GM19468 (cell line): ENCODE measurements around the gene MTA3.

ENCODE experiments used
- ATAC-seq: cut with Tn5 transposase; IDR thresholded peaks from one replicate; pipeline ENCODE4 v1.9.1; 2021; ENCODE audit warnings: mild to moderate bottlenecking, moderate library complexity, moderate number of reproducible peaks; ENCODE audit not compliant: unreplicated experiment; ENCODE audit errors: extremely low read depth

MTA3 gene

DNA sequence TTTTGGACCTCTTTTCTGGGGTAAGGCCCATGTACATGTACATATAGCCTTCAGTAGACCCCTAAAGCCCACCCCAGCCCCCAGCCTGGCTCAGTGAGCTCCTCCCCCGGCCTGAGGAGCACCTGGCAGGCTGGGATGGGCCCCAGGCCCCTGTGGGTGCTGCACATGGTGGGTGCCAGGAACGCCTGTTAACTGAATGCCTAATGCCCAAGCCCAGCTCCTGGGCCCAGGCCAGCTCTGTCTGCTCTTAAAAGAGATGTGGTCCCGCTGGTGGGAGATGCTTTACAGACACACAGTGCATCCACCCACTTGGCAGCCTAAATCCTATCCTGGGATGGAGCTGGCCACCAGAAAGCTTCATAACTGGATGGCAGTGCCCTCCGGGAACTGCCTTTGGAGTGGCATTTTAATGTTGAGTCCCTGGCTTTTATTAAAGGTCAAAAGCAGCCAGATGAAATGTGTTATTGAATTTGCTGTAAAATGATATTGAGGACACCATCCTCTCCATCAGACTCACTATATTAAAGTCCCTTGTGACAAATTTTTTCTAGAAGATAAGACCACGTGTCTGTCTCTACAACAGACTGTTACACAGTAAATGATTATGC is 203.2 kb downstream of the MTA3 start:
- ATAC-seq = no peak

DNA sequence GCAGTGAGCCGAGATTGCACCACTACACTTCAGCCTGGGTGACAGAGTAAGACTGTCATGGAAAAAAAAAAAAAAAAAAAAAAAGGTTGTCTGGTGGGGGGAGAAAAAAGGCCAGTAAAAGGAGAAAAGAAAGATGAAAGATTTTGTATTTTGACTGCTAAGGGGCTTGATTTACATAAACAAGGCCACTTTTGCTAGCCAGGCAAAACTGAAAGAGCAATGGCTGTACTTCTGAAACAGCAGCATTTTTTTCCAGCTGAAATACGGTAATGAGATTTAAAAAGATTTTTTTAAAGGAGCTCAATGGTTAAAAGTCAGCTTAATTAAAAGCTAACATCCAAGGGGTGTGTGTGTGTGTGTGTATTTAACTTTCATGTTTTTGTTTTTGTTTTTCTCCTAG is 206.8 kb downstream of the MTA3 start:
- ATAC-seq = no peak

DNA sequence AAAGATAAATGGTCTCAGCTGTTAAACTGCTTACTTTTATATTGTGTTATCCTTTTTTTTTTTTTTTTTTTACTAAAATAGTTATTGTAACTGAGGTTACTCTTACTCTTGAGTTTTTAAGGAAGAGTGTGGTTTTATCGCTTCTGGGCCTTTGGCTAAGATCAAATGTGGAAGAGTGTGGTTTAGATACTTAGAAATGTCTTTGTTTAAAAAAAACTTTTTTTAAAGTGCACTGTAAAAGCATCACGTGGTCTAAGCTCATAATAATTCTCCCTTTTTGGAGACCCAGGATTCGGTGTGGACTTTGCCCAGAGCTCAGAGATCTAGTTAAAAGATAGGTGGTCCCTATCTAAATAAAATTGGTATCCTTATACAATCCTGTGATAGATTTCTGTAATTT is 207.4 kb downstream of the MTA3 start:
- ATAC-seq = no peak

DNA sequence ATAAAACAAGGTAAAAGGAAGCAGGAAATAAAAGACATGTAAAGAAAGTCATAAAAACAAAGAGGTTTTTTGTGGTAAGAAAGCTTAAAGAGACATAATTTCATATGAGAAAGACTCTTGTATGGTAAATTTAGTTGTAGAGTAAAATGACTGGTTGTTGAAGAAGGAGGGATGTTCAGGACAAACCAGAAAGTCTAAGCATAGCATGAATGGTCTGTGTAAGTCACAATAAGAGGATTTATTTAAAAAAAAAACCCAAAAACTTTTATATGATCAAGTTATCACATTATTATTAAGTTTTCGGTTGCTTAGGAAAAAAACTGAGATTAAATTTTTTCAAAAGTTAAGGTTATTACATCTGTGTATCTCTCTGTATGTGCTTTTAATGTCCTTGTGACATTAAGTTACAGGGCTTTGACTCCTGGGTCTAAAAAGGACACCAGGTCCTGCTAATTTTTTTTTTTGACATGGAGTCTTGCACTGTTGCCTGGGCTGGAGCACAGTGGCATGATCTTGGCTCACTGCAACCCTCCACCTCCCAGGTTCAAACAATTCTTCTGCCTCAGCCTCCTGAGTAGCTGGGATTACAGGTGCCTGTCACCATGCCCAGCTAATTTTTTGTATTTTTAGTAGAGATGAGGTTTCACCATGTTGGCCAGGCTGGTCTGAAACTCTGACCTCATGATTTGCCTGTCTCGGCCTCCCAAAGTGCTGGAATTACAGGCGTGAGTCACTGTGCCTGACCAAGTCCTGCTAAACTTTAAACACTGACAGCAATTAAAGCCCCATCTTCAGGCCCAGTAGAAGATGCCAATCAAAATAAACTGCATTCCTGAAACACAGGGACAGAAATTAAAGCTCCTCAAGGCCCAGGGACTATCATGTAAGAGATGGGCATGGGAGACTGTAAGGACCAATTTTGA is 209.7 kb downstream of the MTA3 start:
- no peak for ATAC-seq

DNA sequence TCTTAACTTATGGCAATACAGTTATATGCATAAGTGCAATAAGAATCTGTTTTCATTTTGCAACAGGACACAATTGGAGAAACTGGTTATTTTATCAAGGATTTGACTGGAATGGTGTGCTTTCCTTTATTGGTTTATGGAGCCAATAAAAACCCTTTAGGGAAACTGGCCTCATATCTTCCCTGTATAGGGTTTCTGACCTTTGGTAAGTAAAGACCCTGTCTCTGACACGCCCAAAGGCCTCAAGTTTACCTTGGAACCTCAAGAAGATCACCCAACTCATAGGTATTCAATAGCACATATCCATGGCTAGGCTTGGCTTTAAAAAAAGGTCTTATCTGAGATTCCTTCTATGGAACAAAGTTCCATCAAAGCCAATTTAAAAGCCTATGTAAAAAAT is 212.7 kb downstream of the MTA3 start:
- no peak for ATAC-seq

DNA sequence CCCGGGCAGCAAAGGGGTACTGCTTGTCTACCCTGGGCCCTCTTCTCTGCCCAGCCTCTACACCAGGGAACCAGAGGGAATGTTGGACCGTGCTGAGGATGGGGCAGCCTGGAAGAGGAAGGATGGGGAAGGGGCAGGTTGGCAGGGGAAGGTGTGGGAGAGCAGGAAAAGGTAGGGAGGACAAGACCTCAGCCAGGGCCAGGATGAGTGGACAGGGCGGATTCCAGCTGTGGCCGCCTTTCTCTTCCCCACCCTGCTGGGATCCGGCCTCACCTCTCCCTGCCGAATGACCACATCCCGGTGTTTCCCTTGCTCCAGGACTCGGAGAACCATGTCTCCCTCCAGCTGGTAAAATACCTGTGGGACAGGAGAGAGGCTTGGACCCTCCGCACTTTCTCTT is 215.1 kb downstream of the MTA3 start:
- no peak for ATAC-seq

DNA sequence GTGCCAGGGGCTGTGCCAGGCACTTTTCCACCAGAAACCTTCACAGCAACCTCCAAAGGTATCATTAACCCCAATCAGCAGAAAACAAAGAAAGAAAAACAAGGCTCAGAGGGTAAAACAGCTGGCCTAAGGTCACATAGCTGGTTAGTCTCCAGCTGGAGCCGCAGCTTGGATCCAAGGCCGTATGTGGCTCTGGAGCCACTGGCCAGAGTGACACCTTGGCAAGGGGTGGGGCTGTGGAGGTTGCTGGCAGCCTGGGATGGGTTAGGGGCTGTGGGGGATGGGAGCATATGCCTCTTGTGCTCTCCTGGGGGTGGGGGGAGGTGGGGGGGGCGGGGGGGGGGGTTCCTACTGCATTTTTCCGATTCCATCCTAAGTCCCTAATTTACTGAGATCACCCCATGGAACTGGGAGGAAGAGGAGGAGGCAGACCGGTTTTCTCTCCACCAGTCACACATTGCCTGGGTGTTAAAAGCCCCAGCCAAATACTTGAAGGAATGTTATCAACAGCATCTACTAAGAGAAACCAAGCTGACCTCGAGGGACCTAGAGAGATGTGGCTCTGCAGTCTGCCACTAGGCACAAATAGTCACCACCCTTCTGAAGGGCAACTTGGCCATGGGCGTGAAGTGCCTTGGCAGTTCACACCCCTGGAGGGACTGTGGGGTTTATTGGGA is 215.9 kb downstream of the MTA3 start:
- ATAC-seq = no peak

DNA sequence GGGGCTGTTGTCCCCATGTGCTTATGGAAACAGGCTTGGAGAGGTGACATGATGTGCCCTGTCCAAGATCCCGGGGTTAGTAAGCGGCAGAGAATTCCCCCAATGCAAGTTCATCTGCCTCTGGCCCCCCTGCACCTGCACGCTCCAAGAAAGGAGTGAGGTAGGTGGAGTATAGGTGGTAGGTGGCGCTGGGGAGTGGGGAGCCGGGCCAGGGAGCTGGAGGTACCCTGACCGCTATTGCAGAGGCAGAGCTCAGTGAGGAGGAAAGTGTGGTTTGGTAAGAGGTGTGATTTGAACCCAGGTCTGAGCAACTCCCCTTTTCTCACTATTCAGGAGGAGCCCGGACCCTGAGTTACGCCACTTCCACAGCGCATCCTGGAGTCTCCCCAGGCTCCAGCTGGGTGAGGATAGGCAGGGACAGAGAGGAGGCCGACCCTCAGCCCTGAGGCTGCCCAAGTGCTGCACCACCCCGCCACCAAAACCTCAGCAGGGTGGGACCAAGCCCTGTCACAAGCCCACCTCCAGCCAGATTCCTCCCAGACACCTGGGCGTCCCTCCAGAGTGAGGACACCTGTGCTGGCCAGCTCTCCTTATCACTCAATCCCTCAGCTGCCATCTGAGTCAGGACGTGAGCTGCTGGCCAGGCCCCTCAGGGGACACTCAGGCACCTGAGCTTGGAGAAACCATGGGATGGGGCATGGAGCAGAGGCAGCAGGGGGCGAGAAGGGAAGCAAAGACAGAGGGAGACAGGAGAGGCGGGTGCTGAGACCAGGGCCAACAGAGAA is 218.3 kb downstream of the MTA3 start:
- no peak for ATAC-seq

DNA sequence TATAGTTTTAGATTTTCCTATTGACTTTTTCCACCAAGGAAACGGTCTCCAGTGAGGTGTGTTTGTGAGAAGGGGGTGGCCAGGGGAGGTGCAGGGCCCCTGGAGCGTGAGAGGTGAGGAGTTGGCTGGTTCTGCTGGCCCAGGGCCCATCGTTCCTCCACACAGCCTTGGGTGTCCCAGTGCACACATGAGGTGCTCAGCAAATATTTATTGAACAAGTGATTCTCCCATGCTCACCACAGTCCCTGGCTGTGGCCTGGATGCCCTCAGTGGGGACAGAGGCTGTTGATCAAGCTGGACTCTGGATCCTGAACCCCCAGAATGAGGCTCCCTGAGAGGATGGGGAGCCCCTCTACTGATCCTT is 219.0 kb downstream of the MTA3 start:
- ATAC-seq = no peak

DNA sequence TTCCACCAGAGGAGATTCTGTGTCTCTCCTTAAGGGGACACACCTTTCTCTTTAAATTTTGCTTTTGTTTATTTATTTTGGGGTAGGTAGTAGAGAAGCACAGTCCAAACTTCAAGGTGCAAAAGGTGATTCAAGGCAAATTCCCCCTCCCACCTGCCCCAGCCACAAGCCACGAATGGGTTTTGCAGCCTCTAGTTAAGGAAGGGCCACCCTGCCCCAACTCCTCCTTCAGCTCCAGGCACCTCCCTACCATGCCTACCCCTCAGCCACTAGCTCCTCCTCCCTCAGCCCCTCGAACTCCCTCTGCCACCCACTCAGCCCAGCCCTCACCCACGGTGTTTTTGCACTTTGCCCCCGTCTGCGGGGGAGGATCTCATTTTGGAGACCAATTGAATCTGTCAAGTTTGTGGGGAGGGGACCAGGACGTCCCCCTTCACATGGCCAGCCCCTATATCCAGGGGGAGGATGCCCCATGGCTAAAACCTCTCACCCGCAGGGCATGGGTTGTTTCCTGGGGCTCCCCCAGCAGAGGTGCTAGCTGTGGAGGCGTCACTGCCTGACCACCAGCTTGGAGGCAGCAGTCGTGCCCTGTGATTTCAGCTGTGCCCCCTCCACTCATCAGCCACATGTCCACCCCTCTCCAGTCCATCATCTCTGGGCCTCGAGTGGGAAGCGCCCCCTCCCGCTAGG is 219.5 kb downstream of the MTA3 start:
- ATAC-seq = no peak

DNA sequence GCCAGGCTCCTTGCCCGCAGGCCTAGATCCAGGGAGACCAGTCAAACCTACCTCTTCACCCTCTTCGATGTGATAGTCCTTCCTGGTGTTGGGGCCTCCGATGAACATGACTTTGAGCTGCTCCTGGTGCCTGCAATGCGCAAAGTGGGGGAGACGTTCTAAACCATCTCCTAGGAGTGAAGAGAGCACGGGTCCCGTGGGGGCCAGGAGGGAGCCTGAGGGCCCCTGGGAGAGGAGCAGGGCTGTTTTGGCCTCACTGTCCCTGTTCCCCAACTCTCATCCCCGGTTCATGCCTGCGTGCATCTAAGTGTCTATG is 220.0 kb downstream of the MTA3 start:
- no peak for ATAC-seq

DNA sequence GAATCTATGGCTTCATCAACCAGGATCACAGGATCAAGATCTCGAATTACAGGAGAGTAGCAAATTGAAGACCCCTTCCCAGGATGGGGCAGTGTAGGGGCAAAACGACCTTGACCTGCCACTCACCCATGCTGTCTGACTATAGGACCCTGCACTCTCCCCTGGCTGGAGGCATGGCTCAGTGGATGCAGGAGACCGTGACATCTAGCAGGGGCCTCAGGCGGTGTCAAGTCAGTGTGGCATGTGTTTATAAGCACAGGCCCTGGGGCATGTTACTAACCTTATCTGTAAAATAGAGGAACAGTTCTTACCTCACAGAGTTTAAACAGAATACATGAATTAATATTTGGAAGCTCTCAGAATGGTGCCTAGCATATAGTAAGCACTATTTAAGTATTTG is 220.4 kb downstream of the MTA3 start:
- no peak for ATAC-seq

DNA sequence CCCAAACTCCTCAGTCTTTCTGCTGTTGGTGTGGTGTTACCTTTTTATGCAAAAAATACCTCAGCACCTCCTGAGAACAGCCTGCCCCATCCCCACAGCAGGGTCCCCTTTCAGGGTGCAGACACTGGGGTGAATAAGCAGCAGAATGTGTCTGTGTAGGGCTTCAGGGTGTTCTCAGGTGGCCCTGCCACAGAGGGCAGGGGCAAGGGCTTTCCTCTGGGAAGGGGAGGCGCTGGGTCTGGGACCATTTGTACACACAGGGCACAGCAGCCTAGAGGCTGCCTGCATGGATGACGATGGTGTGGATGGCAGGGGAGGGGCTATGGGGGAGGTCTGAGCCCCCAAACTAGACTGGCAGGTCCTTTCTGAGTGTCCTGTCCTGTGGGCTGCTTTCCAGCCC is 221.3 kb downstream of the MTA3 start:
- ATAC-seq = no peak

DNA sequence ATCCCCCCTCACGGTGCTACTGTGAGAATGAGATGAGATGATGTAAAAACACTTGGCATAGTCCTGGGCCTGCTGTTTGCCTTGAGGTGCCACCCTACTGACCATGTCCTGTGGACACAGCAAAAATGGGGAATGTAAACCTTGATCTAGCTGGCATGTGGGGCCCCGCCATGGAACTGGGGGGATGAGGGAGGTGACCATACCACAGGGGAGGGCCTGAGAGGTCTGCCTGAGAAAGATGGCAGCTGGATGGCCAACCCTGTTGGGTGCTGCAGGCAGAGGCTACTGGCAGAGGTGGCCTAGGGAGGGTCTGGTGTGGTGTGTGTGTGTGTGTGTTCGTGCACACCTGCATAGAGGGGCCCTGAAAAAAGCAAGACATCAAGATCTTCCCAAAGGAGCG is 223.2 kb downstream of the MTA3 start:
- no peak for ATAC-seq

DNA sequence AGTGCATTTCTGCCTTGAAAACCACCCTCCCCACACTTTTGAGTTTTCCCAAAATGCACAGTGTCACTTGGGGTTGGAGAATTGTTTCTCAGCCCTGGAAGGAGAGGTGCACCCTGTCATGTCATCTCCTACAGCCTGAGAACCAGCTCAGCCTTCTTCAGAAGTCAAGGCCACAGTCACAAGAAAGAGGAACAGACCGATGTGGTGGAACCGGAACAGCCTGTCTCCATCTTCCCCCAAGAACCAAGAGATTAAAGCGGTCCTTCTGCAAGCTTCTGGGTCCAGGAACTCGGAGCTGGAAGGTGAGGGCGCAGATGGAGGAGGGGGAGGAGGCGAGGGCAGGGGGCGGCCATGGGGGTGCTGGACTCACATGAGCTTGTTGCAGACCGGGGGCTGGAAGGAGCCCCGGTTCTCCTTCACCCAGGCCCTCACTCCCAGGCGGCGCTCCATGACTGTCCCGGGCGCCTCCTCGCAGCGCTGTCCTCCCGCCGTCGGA is 223.7 kb downstream of the MTA3 start:
- no peak for ATAC-seq

DNA sequence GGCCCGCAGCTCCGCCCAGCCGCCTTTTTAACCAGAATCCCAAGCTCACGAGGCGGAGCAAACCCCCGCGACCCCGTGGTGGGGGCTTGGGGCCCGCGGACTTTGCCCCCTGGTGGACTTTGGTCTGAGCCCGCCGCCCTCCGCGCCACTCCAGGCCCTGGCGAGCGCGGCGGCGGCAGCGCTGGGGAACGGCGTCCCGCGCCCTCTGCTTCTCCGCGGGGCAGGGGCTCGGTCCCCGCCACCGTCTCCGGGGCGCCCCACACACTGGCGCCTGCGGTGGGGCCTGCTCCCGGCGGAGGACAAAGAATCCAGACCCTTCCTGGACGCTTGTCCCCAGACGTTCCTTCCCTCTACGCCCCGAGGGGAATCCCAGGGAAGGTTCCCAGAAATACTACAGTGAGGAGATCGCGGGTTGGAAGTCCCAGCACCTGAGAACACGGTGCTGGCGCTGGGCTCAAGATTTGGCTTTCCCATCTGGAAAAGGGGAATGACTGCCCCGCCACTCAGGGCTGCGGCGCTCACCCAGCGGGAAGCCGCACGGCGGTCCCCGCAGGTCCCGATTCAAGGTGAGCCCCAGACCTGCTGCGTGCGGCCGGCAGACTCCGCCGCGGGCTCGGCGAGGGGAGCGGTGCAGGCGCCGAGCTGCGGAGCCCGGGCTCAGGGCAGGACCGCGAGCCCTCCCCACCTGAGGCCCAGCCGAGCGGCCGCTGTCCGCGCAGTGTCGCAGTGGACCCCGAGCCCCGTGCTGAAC is 224.3 kb downstream of the MTA3 start, which contains the start of gene HAAO:
Gene HAAO, minus strand, starts transcription at position 1 of the 751 bp plus-strand sequence. CDS start 47 bp downstream, outside the sequence.
- no peak for ATAC-seq

DNA sequence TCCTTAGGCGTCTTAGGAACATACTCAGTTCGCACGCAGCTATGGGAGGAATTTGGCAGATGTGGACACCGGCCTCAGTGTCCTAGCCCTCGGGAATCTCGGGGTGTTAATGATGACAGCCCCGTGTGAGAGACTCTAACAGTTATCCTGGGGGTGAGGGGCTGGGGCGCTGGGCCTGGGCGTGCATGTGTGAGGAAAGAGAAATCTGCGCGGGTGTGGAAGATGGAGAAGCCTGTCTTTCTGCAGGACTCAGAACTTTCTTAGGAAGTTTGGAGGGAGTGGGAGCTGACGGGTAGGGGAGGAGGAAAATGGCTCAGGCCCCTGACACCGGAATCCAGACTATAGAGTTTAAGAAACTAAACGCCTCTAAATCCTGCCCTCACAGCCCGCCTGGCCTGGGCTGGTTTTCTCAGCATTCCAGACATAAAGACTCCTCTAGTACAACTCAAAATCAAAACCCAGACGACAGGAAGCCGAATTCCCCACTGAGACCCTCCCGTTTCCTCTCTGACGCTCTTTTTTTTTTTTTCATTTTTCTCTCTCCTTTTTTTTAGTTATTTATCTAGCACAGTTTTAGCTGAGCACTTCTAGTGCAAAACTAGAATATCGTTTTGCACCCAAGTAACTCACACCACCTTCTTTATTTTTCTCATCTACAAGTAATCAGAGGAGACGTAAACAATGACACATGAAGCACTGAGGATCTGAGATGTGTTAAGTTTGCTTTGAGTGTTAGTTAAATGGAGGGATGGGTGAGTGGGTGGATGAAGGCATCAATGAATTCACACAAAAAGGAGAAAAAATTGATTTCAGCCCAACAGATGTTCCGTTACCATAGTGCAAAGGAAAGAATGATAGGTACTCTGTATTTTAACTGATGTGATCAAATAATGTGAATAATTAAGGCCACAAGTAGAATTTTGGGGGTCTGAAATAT is 225.2 kb downstream of the MTA3 start:
- no peak for ATAC-seq
